ENCODE data around the gene MFSD6.
"Not testable (repeated sequence)": the region's sequence is repeated elsewhere in the genome, so short reads cannot be mapped to it uniquely, and the experiment has no call there.

MFSD6 gene

DNA sequence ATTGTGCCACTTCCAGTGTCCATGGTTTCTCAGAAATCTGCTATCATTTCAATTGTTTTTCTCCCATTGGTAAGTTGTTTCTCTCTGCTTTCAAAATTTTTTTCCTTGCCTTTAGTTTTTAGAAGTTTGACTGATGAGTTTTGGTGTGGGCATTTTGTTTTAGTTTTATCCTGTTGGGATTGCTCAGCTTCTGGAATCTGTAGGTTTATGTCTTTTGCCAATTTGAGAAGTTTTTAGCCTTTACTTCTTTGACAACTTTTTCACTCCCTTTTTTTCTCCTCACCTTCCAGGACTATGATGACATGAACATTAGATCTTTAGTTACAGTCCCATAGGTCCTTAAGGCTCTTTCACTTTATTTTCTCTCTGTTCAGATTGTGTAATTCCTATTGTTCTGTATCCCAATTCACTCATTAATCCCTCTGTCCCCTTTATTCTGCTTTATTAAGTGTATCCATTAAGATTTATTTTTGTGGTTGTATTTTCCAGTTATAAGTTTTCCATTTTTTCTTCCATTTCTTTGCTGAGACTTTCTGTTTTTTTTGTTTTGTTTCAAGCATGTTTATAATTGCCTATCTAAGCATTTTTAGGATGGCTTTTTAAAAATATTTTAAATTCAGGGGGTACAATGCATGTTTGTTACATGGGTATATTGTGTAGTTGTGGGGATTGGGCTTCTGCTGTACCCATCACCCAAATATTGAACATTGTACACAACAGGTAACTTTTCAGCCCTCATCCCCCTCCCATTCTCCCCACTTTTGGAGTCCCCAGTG, 17.9 kb downstream of the MFSD6 start:
- DNase-seq (ENCODE audit: low read depth, low spot score) = no peak
- POLR2A ChIA-PET = no interaction called here
- CTCF ChIA-PET = no interaction called here
- TF ChIP-seq, protein P1, sequence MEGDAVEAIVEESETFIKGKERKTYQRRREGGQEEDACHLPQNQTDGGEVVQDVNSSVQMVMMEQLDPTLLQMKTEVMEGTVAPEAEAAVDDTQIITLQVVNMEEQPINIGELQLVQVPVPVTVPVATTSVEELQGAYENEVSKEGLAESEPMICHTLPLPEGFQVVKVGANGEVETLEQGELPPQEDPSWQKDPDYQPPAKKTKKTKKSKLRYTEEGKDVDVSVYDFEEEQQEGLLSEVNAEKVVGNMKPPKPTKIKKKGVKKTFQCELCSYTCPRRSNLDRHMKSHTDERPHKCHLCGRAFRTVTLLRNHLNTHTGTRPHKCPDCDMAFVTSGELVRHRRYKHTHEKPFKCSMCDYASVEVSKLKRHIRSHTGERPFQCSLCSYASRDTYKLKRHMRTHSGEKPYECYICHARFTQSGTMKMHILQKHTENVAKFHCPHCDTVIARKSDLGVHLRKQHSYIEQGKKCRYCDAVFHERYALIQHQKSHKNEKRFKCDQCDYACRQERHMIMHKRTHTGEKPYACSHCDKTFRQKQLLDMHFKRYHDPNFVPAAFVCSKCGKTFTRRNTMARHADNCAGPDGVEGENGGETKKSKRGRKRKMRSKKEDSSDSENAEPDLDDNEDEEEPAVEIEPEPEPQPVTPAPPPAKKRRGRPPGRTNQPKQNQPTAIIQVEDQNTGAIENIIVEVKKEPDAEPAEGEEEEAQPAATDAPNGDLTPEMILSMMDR (IDR thresholded peaks at IDR 0.05; ENCODE audit: insufficient read depth, low read length, missing control alignments) = no peak
- H3K4me3 ChIP-seq (ENCODE audit: low read depth, low read length) = no peak overlapping the region

DNA sequence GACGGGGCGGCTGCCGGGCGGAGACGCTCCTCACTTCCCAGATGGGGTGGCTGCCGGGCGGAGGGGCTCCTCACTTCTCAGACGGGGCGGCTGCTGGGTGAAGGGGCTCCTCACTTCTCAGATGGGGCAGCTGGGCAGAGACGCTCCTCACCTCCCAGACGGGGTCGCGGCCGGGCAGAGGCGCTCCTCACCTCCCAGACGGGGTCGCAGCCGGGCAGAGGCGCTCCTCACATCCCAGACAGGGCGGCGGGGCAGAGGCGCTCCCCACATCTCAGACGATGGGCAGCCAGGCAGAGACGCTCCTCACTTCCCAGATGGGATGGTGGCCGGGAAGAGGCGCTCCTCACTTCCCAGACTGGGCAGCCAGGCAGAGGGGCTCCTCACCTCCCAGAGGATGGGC, 22.7 kb downstream of the MFSD6 start:
- H3K4me3 ChIP-seq (ENCODE audit: low read depth, low read length); CTCF ChIA-PET; DNase-seq (ENCODE audit: low read depth, low spot score); POLR2A ChIA-PET: not testable (repeated sequence)

DNA sequence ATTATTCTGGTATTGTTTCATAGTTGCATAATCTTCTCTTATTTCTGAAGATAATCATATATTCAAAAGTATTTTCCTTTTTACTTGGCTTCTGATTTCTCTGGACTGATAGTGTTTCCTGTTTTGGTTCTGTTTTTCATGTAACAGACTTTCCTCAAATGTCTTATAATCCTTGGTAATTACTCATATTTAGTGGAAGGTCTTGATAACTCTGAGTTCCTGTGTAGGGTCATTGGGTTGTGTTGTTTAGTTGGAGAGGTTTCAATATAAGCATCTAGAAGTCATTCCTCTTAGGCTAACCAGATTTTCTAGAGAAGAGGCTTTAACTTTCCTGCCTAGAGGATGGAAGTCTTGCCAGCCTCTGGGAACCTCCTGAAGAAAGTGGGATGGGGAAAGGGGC, 23.8 kb downstream of the MFSD6 start:
- ChIA-PET POLR2A (no interaction called here), CTCF (no interaction called here)
- no peak for DNase-seq (ENCODE audit: low read depth, low spot score)
- H3K4me3 ChIP-seq (ENCODE audit: low read depth, low read length) = no peak overlapping the region
- TF ChIP-seq, protein P1 (IDR thresholded peaks at IDR 0.05; ENCODE audit: insufficient read depth, low read length, missing control alignments) = no peak

DNA sequence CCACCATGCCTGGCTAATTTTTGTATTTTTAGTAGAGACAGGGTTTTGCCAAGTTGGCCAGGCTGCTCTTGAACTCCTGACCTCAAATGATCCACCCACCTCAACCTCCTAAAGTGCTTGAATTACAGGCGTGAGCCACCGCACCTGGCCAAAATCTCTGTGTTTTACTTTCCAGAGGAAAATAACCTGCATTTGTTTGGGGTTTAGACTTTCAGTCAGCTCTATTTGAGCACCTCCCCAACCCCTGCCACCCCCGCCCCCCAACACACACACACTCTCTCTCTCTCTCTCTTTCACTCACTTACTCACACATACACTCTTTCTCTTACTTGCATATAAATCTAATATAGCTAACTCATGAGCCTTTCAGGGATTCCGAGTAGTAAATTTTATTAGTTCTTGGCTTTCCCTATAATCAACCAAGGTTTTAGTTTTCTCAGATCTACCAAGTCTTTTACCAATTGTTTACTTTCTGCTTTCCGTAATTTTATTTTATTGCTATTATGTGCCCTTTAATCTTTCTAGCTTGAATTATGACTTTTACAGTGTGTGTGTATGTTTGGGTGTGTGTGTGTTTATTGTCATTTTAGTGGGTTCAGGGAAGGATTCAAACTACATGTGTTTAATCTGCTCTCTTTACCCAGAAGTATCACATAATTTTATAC, 24.5 kb downstream of the MFSD6 start:
- H3K4me3 ChIP-seq (ENCODE audit: low read depth, low read length) = no peak overlapping the region
- CTCF ChIA-PET = no interaction called here
- TF ChIP-seq, protein P1 (IDR thresholded peaks at IDR 0.05; ENCODE audit: insufficient read depth, low read length, missing control alignments) = no peak
- DNase-seq (ENCODE audit: low read depth, low spot score) = no peak
- POLR2A ChIA-PET = interaction anchor here (0.6 kb wide), 1 partner anchor 165 kb away, joined by 4 read pairs; no protein-coding TSS in a partner anchor

DNA sequence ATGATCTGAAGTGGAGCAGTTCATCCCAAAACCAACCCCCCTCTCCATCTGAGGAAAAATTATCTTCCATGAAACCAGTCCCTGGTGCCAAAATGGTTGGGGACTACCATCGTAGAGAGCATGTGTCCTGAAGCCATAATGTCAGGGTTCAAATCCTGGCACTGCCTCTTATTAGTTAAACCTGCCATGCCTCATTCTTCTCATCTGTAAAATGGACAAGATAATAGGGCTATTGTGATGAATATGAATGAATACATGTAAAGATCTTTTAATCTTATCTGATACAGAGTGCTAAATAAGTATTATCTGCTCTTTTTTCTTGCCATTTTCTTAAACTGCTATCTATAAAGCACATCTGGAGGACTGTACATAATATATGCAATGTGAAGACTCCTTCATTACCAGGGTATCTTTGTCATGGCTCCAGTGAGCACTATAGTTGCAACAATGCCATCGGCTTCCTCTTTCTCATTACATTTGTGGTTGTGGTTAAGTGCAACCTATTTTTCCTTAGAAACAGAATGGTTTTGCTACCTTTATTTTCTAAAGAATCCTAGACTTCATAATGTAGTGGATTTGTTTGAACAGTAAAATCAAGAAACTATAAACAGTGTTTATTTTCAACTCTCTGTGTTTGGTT, 27.0 kb downstream of the MFSD6 start:
- ChIA-PET CTCF (no interaction called here), POLR2A (no interaction called here)
- H3K4me3 ChIP-seq (ENCODE audit: low read depth, low read length) = no peak overlapping the region
- TF ChIP-seq, protein P1 (IDR thresholded peaks at IDR 0.05; ENCODE audit: insufficient read depth, low read length, missing control alignments) = no peak
- DNase-seq (ENCODE audit: low read depth, low spot score) = no peak

DNA sequence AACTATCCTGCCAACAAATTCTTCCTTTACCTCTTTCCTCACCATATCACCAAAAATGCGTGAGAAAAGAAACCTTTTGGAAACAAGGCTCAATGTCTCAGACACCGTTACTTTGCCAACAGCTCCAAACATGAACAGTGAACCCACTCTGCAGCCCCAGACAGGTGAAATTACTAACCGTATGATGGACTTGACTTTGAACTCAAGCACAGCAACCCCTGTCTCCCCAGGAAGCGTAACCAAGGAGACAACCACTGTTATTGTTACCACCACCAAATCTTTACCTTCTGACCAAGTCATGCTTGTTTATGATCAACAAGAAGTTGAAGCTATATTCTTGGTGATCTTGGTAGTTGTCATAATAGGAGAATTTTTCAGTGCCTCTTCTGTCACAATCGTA, 28.4 kb downstream of the MFSD6 start:
- TF ChIP-seq, protein P1 (IDR thresholded peaks at IDR 0.05; ENCODE audit: insufficient read depth, low read length, missing control alignments) = no peak
- DNase-seq (ENCODE audit: low read depth, low spot score) = no peak
- H3K4me3 ChIP-seq (ENCODE audit: low read depth, low read length) = no peak overlapping the region
- ChIA-PET POLR2A (no interaction called here), CTCF (no interaction called here)

Data from AG04449 (cell line).